ENCODE data around the gene TAAR9.
A peak's percentile ranks its signal among the peaks of the same experiment; 100 is the strongest.
"Not testable (repeated sequence)": the region's sequence is repeated elsewhere in the genome, so short reads cannot be mapped to it uniquely, and the experiment has no call there.

Gene TAAR9

DNA sequence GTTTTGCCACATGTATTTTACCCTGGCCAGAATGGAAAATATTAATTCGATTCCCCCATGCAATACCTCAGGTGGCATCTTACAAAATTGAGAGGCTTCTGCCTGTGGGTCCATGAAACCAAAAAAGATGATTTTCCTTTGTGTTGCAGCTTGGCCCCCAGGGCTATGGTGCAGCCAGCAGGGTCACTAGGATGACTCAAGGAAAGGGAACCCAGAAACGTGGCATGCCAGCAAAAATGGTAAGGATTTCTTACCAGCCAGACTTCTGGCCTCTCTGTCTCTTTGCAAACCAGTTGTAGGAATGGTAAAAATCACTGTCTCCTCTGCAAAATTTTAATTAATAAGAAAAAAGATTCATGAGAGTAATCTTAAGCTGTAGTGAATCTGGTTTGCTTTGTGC is 11.6 kb upstream of the TAAR9 start:
- no peaks in the 10 kb centered on the region for H4K20me1 ChIP-seq (ENCODE audit: control insufficient read depth, insufficient read depth, low read depth, low read length)
- peaks cover 33% of the 10 kb centered on the region for H3K4me1 ChIP-seq (ENCODE audit: control insufficient read depth, low read length)
- no peaks in the 10 kb centered on the region for H3K27me3 ChIP-seq (ENCODE audit: control insufficient read depth, low read length)
- H3F3A ChIP-seq (ENCODE audit: control insufficient read depth, insufficient read depth): no peaks in the 10 kb centered on the region
- H3K4me3 ChIP-seq (ENCODE audit: low read length): no peak overlapping the region
- H3K9me2 ChIP-seq (replicated peaks; ENCODE audit: control insufficient read depth, low read length): no peaks in the 10 kb centered on the region
- TF ChIP-seq, protein P1, sequence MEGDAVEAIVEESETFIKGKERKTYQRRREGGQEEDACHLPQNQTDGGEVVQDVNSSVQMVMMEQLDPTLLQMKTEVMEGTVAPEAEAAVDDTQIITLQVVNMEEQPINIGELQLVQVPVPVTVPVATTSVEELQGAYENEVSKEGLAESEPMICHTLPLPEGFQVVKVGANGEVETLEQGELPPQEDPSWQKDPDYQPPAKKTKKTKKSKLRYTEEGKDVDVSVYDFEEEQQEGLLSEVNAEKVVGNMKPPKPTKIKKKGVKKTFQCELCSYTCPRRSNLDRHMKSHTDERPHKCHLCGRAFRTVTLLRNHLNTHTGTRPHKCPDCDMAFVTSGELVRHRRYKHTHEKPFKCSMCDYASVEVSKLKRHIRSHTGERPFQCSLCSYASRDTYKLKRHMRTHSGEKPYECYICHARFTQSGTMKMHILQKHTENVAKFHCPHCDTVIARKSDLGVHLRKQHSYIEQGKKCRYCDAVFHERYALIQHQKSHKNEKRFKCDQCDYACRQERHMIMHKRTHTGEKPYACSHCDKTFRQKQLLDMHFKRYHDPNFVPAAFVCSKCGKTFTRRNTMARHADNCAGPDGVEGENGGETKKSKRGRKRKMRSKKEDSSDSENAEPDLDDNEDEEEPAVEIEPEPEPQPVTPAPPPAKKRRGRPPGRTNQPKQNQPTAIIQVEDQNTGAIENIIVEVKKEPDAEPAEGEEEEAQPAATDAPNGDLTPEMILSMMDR (IDR thresholded peaks at IDR 0.05; ENCODE audit: low read depth, low read length, poor library complexity, severe bottlenecking): no peak
- TF ChIP-seq EZH2phosphoT487 (IDR thresholded peaks at IDR 0.05; ENCODE audit: borderline replicate concordance, low read length): no peak
- H3K36me3 ChIP-seq (ENCODE audit: control insufficient read depth, low read length): no peaks in the 10 kb centered on the region
- no peak overlapping the region for H3K27ac ChIP-seq (ENCODE audit: low read depth, low read length)
- H3K9me3 ChIP-seq (ENCODE audit: control insufficient read depth, insufficient read depth, low read length): 0 out of 2 replicates have a peak, but pooled peaks cover 2% of the 10 kb centered on the region
- no peak overlapping the region for H3K4me2 ChIP-seq (ENCODE audit: low read length)
- H3K79me2 ChIP-seq (ENCODE audit: control insufficient read depth, low read length): no peaks in the 10 kb centered on the region

DNA sequence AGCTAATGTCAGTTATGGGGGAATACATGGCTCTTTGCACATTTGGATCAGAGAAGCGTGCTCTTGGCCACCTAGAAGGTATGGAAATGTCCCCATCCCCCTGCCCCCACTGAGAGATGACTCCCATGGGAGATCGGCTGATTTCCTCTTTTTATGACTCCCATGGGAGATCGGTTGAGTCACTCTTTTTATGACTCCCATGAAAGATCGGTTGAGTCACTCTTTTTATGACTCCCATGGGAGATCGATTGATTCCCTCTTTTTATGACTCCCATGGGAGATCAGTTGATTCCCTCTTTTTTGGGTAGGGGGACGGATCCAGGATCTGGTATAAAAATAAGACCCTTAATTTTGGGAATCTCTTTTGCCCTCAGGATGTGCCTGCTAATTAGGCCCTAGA is 10.3 kb upstream of the TAAR9 start:
- H3K36me3 ChIP-seq (ENCODE audit: control insufficient read depth, low read length): no peaks in the 10 kb centered on the region
- no peak overlapping the region for H3K4me2 ChIP-seq (ENCODE audit: low read length)
- H3F3A ChIP-seq (ENCODE audit: control insufficient read depth, insufficient read depth): no peaks in the 10 kb centered on the region
- H3K79me2 ChIP-seq (ENCODE audit: control insufficient read depth, low read length): no peaks in the 10 kb centered on the region
- H3K27ac ChIP-seq (ENCODE audit: low read depth, low read length): no peak overlapping the region
- H4K20me1 ChIP-seq (ENCODE audit: control insufficient read depth, insufficient read depth, low read depth, low read length): no peaks in the 10 kb centered on the region
- no peak for TF ChIP-seq EZH2phosphoT487 (IDR thresholded peaks at IDR 0.05; ENCODE audit: borderline replicate concordance, low read length)
- TF ChIP-seq, protein P1 (IDR thresholded peaks at IDR 0.05; ENCODE audit: low read depth, low read length, poor library complexity, severe bottlenecking): no peak
- no peaks in the 10 kb centered on the region for H3K27me3 ChIP-seq (ENCODE audit: control insufficient read depth, low read length)
- peaks cover 28% of the 10 kb centered on the region for H3K4me1 ChIP-seq (ENCODE audit: control insufficient read depth, low read length)
- H3K9me2 ChIP-seq (replicated peaks; ENCODE audit: control insufficient read depth, low read length): no peaks in the 10 kb centered on the region
- H3K9me3 ChIP-seq (ENCODE audit: control insufficient read depth, insufficient read depth, low read length): 0 out of 2 replicates have a peak, but pooled peaks cover 2% of the 10 kb centered on the region
- no peak overlapping the region for H3K4me3 ChIP-seq (ENCODE audit: low read length)

DNA sequence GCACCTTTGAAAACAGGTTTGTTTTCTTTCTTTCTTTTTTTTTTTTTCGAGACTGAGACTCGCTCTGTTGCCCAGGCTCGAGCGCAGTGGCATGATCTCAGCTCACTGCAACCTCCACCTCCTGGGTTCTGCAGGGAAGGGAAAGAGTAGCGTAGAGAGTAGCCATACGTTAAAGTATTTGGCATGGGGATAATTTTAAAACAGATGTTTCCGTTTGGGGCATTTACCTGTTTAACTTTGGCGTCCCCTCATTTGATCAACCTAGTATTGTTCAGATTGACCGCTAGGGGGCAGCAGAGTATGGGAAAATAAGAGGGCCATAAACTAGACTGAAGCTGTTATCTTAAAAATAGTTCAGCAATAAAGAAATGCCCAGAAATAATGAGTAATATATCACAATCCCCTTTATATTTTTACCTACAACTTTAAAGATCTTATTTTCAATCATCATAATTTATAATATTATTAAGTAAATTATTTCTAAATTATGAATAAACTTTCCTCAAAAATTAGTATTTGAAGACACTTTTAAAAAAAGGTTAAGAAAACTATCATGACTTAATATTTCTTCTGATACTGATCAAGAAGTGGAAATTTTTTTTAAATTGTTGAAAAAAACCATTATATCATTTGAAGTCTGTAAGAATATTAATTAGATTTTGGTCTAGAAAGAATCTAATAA is 7.6 kb upstream of the TAAR9 start:
- TF ChIP-seq, protein P1 (IDR thresholded peaks at IDR 0.05; ENCODE audit: low read depth, low read length, poor library complexity, severe bottlenecking): peak; percentile 74
- TF ChIP-seq EZH2phosphoT487 (IDR thresholded peaks at IDR 0.05; ENCODE audit: borderline replicate concordance, low read length): no peak
- H3K9me3 ChIP-seq (ENCODE audit: control insufficient read depth, insufficient read depth, low read length): 0 out of 2 replicates have a peak, but pooled peaks cover 2% of the 10 kb centered on the region
- no peaks in the 10 kb centered on the region for H3F3A ChIP-seq (ENCODE audit: control insufficient read depth, insufficient read depth)
- H3K9me2 ChIP-seq (replicated peaks; ENCODE audit: control insufficient read depth, low read length): no peaks in the 10 kb centered on the region
- H3K36me3 ChIP-seq (ENCODE audit: control insufficient read depth, low read length): no peaks in the 10 kb centered on the region
- H3K4me1 ChIP-seq (ENCODE audit: control insufficient read depth, low read length): peaks cover 28% of the 10 kb centered on the region
- peak overlapping the region; percentile 74 for H3K4me3 ChIP-seq (ENCODE audit: low read length)
- H3K27me3 ChIP-seq (ENCODE audit: control insufficient read depth, low read length): no peaks in the 10 kb centered on the region
- H3K79me2 ChIP-seq (ENCODE audit: control insufficient read depth, low read length): no peaks in the 10 kb centered on the region
- peak overlapping the region; percentile 89 for H3K4me2 ChIP-seq (ENCODE audit: low read length)
- no peaks in the 10 kb centered on the region for H4K20me1 ChIP-seq (ENCODE audit: control insufficient read depth, insufficient read depth, low read depth, low read length)
- no peak overlapping the region for H3K27ac ChIP-seq (ENCODE audit: low read depth, low read length)

DNA sequence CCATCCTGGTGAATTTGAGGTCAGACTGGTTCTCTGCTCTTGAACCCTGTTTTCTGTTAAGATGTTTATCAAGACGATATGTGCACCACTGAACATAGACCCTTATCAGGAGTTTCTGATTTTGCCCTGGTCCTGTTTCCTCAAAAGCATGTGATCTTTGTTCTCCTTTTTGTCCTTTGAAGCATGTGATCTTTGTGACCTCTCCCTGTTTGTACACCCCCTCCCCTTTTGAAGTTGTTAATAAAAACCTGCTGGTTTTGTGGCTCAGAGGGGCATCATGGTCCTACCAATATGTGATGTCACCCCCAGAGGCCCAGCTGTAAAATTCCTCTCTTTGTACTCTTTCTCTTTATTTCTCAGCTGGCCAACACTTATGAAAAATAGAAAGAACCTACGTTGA is 3.5 kb upstream of the TAAR9 start:
- not testable (repeated sequence) for H3K9me3 ChIP-seq (ENCODE audit: control insufficient read depth, insufficient read depth, low read length); H4K20me1 ChIP-seq (ENCODE audit: control insufficient read depth, insufficient read depth, low read depth, low read length); H3K4me3 ChIP-seq (ENCODE audit: low read length); H3K4me1 ChIP-seq (ENCODE audit: control insufficient read depth, low read length); H3F3A ChIP-seq (ENCODE audit: control insufficient read depth, insufficient read depth); H3K4me2 ChIP-seq (ENCODE audit: low read length); H3K36me3 ChIP-seq (ENCODE audit: control insufficient read depth, low read length); H3K27ac ChIP-seq (ENCODE audit: low read depth, low read length); H3K27me3 ChIP-seq (ENCODE audit: control insufficient read depth, low read length); H3K79me2 ChIP-seq (ENCODE audit: control insufficient read depth, low read length); H3K9me2 ChIP-seq (replicated peaks; ENCODE audit: control insufficient read depth, low read length)
